Neuronal stem cell (in vitro differentiated cells): Measurements from ENCODE around the gene CPXM1.
"Not testable (repeated sequence)": the region's sequence is repeated elsewhere in the genome, so short reads cannot be mapped to it uniquely, and the experiment has no call there.

Source experiments
- DNase-seq: peaks from one replicate; pipeline ENCODE4 v3.0.0-alpha.2; 2013; ENCODE audit warnings: low spot score
- H2AFZ ChIP-seq: one replicate; pipeline ENCODE4 v1.6.1; 2013; ENCODE audit warnings: mild to moderate bottlenecking, low read length, inconsistent platforms
- H2AK5ac ChIP-seq: 2 replicates; pipeline ENCODE4 v1.6.1; 2013; ENCODE audit warnings: low read depth, mild to moderate bottlenecking, inconsistent platforms, low read length, moderate library complexity, mixed read lengths
- H2BK120ac ChIP-seq: 2 replicates; pipeline ENCODE4 v1.6.1; 2013; ENCODE audit warnings: low read depth, mild to moderate bottlenecking, inconsistent platforms, low read length, moderate library complexity, mixed read lengths
- H2BK12ac ChIP-seq: one replicate; pipeline ENCODE4 v1.6.1; 2013; ENCODE audit warnings: low read length, inconsistent platforms
- H2BK15ac ChIP-seq: 2 replicates; pipeline ENCODE4 v1.6.1; 2013; ENCODE audit warnings: mild to moderate bottlenecking, low read length, inconsistent platforms, mixed read lengths
- H2BK5ac ChIP-seq: one replicate; pipeline ENCODE4 v1.6.1; 2013; ENCODE audit warnings: inconsistent platforms, mild to moderate bottlenecking, low read length, moderate library complexity
- H3K14ac ChIP-seq: one replicate; pipeline ENCODE4 v1.6.1; 2013; ENCODE audit warnings: low read length, inconsistent platforms
- H3K18ac ChIP-seq: 2 replicates; pipeline ENCODE4 v1.6.1; 2013; ENCODE audit warnings: low read length, inconsistent platforms
- H3K23ac ChIP-seq: 2 replicates; pipeline ENCODE4 v1.6.1; 2013; ENCODE audit warnings: low read depth, mild to moderate bottlenecking, mixed read lengths, low read length, inconsistent platforms; ENCODE audit not compliant: poor library complexity
- H3K27ac ChIP-seq: replicated peaks from 3 replicates; pipeline ENCODE4 v1.5.1; 2013; ENCODE audit warnings: low read length, inconsistent platforms
- H3K27me3 ChIP-seq, 3 experiments: 2 replicates each; pipeline ENCODE4 v1.6.1; 2013; ENCODE audit warnings: low read length in 3 of 3, mild to moderate bottlenecking in 2 of 3, inconsistent platforms in 1 of 3, low read depth in 1 of 3, mixed read lengths in 1 of 3, moderate library complexity in 1 of 3; ENCODE audit not compliant: control insufficient read depth in 3 of 3, insufficient read depth in 3 of 3
- H3K36me3 ChIP-seq, 2 donors: replicated peaks in 1 of 2; 2 replicates each; pipeline ENCODE4 v1.6.1; 2013; ENCODE audit warnings: low read length in 2 of 2; ENCODE audit not compliant: control insufficient read depth in 2 of 2, insufficient read depth in 2 of 2
- H3K4ac ChIP-seq: 2 replicates; pipeline ENCODE4 v1.6.1; 2013; ENCODE audit warnings: inconsistent platforms, mild to moderate bottlenecking, low read length, moderate library complexity
- H3K4me1 ChIP-seq, 2 donors: 1 replicate in 1 of 2; 2 replicates in 1 of 2; pipeline ENCODE4 v1.6.1; 2013; ENCODE audit warnings: low read length in 2 of 2, low read depth in 1 of 2; ENCODE audit not compliant: control insufficient read depth in 2 of 2, insufficient read depth in 1 of 2
- H3K4me2 ChIP-seq: one replicate; pipeline ENCODE4 v1.6.1; 2013; ENCODE audit warnings: mild to moderate bottlenecking, low read length, inconsistent platforms; ENCODE audit not compliant: insufficient read depth, poor library complexity, severe bottlenecking
- H3K4me3 ChIP-seq, 2 donors: 2 replicates each; pipeline ENCODE4 v1.5.1; 2013; ENCODE audit warnings: low read length in 2 of 2, mild to moderate bottlenecking in 2 of 2, inconsistent platforms in 1 of 2, moderate library complexity in 1 of 2
- H3K79me1 ChIP-seq: one replicate; pipeline ENCODE4 v1.6.1; 2013; ENCODE audit warnings: low read depth, mild to moderate bottlenecking, inconsistent platforms, low read length, moderate library complexity
- H3K9ac ChIP-seq: one replicate; pipeline ENCODE4 v1.6.1; 2013; ENCODE audit warnings: mild to moderate bottlenecking, low read depth, low read length, inconsistent platforms; ENCODE audit not compliant: poor library complexity
- H3K9me3 ChIP-seq, 2 donors: replicated peaks in 1 of 2; 2 replicates each; pipeline versions ENCODE3 to v1.6.1; 2013; ENCODE audit warnings: low read length in 2 of 2, mild to moderate bottlenecking in 2 of 2, inconsistent platforms in 1 of 2, low read depth in 1 of 2, mixed read lengths in 1 of 2, moderate library complexity in 1 of 2; ENCODE audit not compliant: control insufficient read depth in 2 of 2, insufficient read depth in 1 of 2
- H4K8ac ChIP-seq: one replicate; pipeline ENCODE4 v1.6.1; 2013; ENCODE audit warnings: low read depth, mild to moderate bottlenecking, inconsistent platforms, low read length, moderate library complexity
- H4K91ac ChIP-seq: one replicate; pipeline ENCODE4 v1.6.1; 2013; ENCODE audit warnings: low read length, low read depth, mild to moderate bottlenecking, inconsistent platforms; ENCODE audit not compliant: poor library complexity
- WGBS, 2 donors: extraction: QIAGEN DNeasy Blood & Tissue Kit; methylation state at CpG; one replicate each; pipeline ENCODE4 v1.1.7; 2013; ENCODE audit warnings: missing lambda C conversion rate in 2 of 2, mixed read lengths in 1 of 2; ENCODE audit not compliant: insufficient read length in 2 of 2, insufficient replicate concordance in 1 of 2; ENCODE audit errors: extremely low coverage in 2 of 2; 5-methylcytosine and 5-hydroxymethylcytosine counted together

The CPXM1 gene

GRCh38 chr20:2835331-2835796, 34.9 kb upstream of the CPXM1 start:
- Histone ChIP-seq H3K4me1 (peaks cover 7 to 8% of the 10 kb centered on the region in 2 donors), H4K8ac (no peak overlapping the region), H2BK120ac (no peak overlapping the region), H3K4ac (no peak overlapping the region), H3K36me3 (peaks cover 13 to 45% of the 10 kb centered on the region in 2 donors), H3K27me3 (no peaks in the 10 kb centered on the region), H3K4me2 (no peak overlapping the region), H4K91ac (no peak overlapping the region), H2AFZ (no peak overlapping the region), H2AK5ac (no peak overlapping the region), H3K4me3 (no peak overlapping the region), H3K79me1 (peaks cover 3% of the 10 kb centered on the region), H3K9me3 (peaks cover 0 to 4% of the 10 kb centered on the region in 2 donors), H3K18ac (no peak overlapping the region), H3K23ac (no peak overlapping the region), H3K9ac (no peak overlapping the region), H2BK15ac (no peak overlapping the region), H2BK5ac (no peak overlapping the region), H2BK12ac (no peak overlapping the region), H3K27ac (no peak overlapping the region), H3K14ac (no peak overlapping the region)
- no peak for DNase-seq
- WGBS, 2 donors = no CpG with 5 or more reads among the region's 6 CpGs

DNA sequence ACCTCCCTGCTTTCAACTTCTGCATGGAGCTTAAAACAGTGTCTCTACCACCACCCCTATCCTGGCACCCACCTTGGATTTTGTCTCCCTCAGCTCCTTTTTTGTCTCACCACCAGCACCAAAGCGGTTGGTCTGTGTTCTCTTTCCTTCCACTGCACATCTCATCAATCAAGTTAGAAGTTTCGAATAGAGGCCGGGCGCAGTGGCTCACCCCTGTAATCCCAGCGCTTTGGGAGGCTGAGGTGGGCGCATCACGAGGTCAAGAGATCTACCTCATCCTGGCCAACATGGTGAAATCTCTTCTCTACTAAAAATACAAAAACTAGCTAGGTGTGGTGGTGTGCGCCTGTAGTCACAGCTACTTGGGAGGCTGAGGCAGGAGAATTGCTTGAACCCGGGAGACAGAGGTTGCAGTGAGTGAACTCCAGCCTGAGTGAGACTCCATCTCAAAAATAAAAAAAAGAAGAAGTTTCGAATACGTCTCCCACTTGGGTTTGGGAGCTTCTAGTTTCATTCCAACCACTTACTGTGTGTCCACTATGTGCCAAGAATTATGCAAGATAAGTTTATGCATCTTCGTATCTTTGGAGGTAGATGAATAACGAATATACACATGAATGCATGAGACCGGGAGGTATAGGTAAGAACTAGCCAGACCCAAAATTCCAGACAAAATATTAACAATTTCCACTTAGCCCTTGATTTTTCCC, 34.1 kb upstream of the CPXM1 start:
- H3K23ac ChIP-seq = no peak overlapping the region
- no peak overlapping the region for H3K14ac ChIP-seq
- H3K27me3 ChIP-seq = no peaks in the 10 kb centered on the region
- peaks cover under 1 to 2% of the 10 kb centered on the region in 2 donors for H3K4me1 ChIP-seq
- H3K36me3 ChIP-seq = peaks cover 13 to 45% of the 10 kb centered on the region in 2 donors
- H4K8ac ChIP-seq = no peak overlapping the region
- no peak overlapping the region for H2BK15ac ChIP-seq
- H2AFZ ChIP-seq = no peak overlapping the region
- no peak overlapping the region for H3K4me3 ChIP-seq
- H2BK12ac ChIP-seq = no peak overlapping the region
- no peak overlapping the region for H3K4me2 ChIP-seq
- no peak overlapping the region for H3K4ac ChIP-seq
- no CpG with 5 or more reads among the region's 14 CpGs for WGBS, 2 donors
- H3K18ac ChIP-seq = no peak overlapping the region
- H2AK5ac ChIP-seq = no peak overlapping the region
- peaks cover 0 to 4% of the 10 kb centered on the region in 2 donors for H3K9me3 ChIP-seq
- no peak overlapping the region for H3K9ac ChIP-seq
- no peak overlapping the region for H2BK120ac ChIP-seq
- no peaks in the 10 kb centered on the region for H3K79me1 ChIP-seq
- no peak overlapping the region for H4K91ac ChIP-seq
- no peak overlapping the region for H3K27ac ChIP-seq
- DNase-seq = no peak
- no peak overlapping the region for H2BK5ac ChIP-seq

DNA sequence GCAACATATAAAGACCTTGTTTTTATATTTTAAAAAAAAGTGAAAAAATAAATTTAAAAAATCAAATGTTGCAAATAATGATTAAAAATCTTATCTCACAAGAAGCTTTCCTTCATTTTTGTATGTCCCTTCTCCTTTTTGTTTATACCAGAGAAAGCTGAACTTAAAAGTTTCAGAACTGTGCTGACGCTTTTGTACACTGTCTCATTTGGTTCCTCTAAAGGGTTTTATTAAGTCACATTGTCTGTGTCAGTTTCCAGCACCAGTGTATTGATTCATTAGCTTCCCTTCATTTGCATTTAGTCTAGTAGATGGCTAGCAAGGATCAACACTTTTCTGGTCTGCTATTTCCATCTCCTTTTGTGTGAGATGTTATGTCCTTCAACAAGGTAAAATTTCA, 33.3 kb upstream of the CPXM1 start:
- no peak overlapping the region for H4K8ac ChIP-seq
- H3K36me3 ChIP-seq = peaks cover 13 to 39% of the 10 kb centered on the region in 2 donors
- no peak overlapping the region for H2BK120ac ChIP-seq
- H3K9ac ChIP-seq = no peak overlapping the region
- WGBS, 2 donors = no CpG with 5 or more reads among the region's 1 CpG
- H3K27me3 ChIP-seq = no peaks in the 10 kb centered on the region
- no peak overlapping the region for H3K4ac ChIP-seq
- no peak for DNase-seq
- no peak overlapping the region for H3K14ac ChIP-seq
- no peak overlapping the region for H3K4me3 ChIP-seq
- peaks cover 0 to 2% of the 10 kb centered on the region in 2 donors for H3K4me1 ChIP-seq
- no peak overlapping the region for H3K4me2 ChIP-seq
- H3K9me3 ChIP-seq = peaks cover 0 to 4% of the 10 kb centered on the region in 2 donors
- H2AK5ac ChIP-seq = no peak overlapping the region
- H2BK15ac ChIP-seq = no peak overlapping the region
- no peak overlapping the region for H2BK5ac ChIP-seq
- no peak overlapping the region for H2AFZ ChIP-seq
- H3K18ac ChIP-seq = no peak overlapping the region
- no peak overlapping the region for H2BK12ac ChIP-seq
- H4K91ac ChIP-seq = no peak overlapping the region
- no peak overlapping the region for H3K23ac ChIP-seq
- H3K27ac ChIP-seq = no peak overlapping the region
- H3K79me1 ChIP-seq = no peaks in the 10 kb centered on the region

GRCh38 chr20:2831206-2831605, 30.8 kb upstream of the CPXM1 start:
- not testable (repeated sequence) for DNase-seq, H3K27ac ChIP-seq, H2BK15ac ChIP-seq, H3K23ac ChIP-seq, H3K4me1 ChIP-seq, H3K14ac ChIP-seq, H4K91ac ChIP-seq, H3K4me3 ChIP-seq, H2BK120ac ChIP-seq, H3K4ac ChIP-seq, H3K4me2 ChIP-seq, H2BK12ac ChIP-seq, H2BK5ac ChIP-seq, H3K9me3 ChIP-seq, H2AK5ac ChIP-seq, H3K18ac ChIP-seq, H4K8ac ChIP-seq, H2AFZ ChIP-seq, H3K79me1 ChIP-seq, H3K9ac ChIP-seq
- H3K27me3 ChIP-seq = peaks cover 0 to 10% (median 0%) of the 10 kb centered on the region in 3 experiments
- no CpG with 5 or more reads among the region's 7 CpGs for WGBS, 2 donors
- H3K36me3 ChIP-seq = peaks cover 5 to 15% of the 10 kb centered on the region in 2 donors
